Adrenal gland (tissue), 5 donors: ENCODE measurements around the gene WWOX.

Experiments used
- CTCF ChIP-seq, 6 experiments: fragments of 450-650 bp in 4 of 6; fragments of 200-600 bp in 2 of 6; sonication (generic) in 1 of 6; IDR thresholded peaks; 1 replicate in 5 of 6; 2 replicates in 1 of 6; pipeline versions ENCODE4 v1.5.1 to v1.8.0; 2016 to 2021; ENCODE audit warnings: antibody characterized with exemption in 6 of 6, mild to moderate bottlenecking in 2 of 6, moderate library complexity in 1 of 6
- POLR2A ChIP-seq, 2 donors: fragments of 450-650 bp; IDR thresholded peaks; one replicate each; pipeline ENCODE4 v1.6.1; 2017; ENCODE audit warnings: antibody characterized with exemption in 2 of 2, mild to moderate bottlenecking in 2 of 2, moderate library complexity in 1 of 2
- donor health status: DM: no; HTN: no; CAD: no.

- no peak for TF ChIP-seq CTCF (IDR thresholded peaks at IDR 0.05)
- TF ChIP-seq POLR2A (IDR thresholded peaks at IDR 0.05): no peak
Measured at GRCh38 chr16:78821335-78821734, 721.9 kb downstream of the WWOX start.
